NCI-H1048 (cell line): ENCODE results near the gene TDRD9.
"Not testable (repeated sequence)": the region's sequence is repeated elsewhere in the genome, so short reads cannot be mapped to it uniquely, and the experiment has no call there.

ENCODE experiments used
- DNase-seq: peaks from one replicate; lab custom pipeline; 2025; lab: John Stamatoyannopoulos, UW

TDRD9 gene, protein sequence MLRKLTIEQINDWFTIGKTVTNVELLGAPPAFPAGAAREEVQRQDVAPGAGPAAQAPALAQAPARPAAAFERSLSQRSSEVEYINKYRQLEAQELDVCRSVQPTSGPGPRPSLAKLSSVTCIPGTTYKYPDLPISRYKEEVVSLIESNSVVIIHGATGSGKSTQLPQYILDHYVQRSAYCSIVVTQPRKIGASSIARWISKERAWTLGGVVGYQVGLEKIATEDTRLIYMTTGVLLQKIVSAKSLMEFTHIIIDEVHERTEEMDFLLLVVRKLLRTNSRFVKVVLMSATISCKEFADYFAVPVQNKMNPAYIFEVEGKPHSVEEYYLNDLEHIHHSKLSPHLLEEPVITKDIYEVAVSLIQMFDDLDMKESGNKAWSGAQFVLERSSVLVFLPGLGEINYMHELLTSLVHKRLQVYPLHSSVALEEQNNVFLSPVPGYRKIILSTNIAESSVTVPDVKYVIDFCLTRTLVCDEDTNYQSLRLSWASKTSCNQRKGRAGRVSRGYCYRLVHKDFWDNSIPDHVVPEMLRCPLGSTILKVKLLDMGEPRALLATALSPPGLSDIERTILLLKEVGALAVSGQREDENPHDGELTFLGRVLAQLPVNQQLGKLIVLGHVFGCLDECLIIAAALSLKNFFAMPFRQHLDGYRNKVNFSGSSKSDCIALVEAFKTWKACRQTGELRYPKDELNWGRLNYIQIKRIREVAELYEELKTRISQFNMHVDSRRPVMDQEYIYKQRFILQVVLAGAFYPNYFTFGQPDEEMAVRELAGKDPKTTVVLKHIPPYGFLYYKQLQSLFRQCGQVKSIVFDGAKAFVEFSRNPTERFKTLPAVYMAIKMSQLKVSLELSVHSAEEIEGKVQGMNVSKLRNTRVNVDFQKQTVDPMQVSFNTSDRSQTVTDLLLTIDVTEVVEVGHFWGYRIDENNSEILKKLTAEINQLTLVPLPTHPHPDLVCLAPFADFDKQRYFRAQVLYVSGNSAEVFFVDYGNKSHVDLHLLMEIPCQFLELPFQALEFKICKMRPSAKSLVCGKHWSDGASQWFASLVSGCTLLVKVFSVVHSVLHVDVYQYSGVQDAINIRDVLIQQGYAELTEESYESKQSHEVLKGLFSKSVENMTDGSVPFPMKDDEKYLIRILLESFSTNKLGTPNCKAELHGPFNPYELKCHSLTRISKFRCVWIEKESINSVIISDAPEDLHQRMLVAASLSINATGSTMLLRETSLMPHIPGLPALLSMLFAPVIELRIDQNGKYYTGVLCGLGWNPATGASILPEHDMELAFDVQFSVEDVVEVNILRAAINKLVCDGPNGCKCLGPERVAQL (N-terminal part only)

GRCh38 chr14:103928011-103928890 lies at the start of gene TDRD9:
TSS of gene TDRD9 (plus strand) at chr14:103928456. CDS start at chr14:103928510, 54 bp downstream.
- no peak for DNase-seq

- DNase-seq = no peak
These were observed 49.1 kb upstream of the TDRD9 start for GRCh38 chr14:103879118-103879569.

- no peak for DNase-seq
These were observed 48.5 kb upstream of the TDRD9 start for GRCh38 chr14:103879570-103880347.

DNA sequence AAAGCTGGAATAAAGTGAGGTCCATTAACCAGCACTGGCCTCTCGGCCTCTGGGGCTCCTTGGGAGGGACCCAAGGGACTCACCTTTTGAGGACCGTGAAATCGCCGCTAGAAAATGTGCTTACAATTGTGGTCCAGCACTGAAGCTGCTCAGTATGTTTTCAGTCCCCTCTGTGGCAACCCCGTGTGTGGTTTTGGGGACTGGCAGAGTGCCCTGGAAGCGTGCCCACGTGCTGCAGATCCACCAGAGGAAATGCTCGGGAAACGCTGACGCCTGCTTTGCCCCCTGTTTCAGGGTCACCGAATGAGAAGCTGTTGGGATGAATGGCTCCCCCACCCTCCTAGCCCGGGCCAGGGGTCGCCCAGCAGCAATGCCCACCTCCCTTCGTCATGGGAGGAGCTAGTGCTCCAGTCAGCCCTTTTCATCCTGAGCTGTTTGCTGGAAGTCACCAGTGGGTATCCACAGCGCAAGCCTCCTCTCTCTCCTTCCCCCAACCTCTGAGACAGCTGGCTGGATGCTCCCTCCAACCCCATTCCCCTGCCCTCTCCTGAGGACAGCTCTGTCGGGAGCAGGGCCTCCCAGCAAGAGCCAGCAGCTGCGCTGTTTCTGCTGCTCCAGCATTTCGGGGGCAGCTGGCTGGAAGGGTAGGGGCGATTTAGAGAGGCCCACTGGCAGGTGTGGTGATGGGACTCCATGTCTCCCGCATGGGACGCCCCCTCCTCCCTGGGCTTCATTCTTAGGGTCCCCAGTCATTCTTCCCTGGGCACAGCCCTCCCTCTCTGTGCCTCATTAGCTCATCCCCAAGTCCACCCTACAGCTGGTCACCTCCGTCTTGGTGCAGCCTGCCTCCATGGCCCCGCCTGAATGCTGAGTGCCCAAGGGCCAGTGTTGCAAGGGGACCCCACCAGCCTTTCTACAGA lies 47.6 kb upstream of the TDRD9 start:
- DNase-seq = no peak

DNA sequence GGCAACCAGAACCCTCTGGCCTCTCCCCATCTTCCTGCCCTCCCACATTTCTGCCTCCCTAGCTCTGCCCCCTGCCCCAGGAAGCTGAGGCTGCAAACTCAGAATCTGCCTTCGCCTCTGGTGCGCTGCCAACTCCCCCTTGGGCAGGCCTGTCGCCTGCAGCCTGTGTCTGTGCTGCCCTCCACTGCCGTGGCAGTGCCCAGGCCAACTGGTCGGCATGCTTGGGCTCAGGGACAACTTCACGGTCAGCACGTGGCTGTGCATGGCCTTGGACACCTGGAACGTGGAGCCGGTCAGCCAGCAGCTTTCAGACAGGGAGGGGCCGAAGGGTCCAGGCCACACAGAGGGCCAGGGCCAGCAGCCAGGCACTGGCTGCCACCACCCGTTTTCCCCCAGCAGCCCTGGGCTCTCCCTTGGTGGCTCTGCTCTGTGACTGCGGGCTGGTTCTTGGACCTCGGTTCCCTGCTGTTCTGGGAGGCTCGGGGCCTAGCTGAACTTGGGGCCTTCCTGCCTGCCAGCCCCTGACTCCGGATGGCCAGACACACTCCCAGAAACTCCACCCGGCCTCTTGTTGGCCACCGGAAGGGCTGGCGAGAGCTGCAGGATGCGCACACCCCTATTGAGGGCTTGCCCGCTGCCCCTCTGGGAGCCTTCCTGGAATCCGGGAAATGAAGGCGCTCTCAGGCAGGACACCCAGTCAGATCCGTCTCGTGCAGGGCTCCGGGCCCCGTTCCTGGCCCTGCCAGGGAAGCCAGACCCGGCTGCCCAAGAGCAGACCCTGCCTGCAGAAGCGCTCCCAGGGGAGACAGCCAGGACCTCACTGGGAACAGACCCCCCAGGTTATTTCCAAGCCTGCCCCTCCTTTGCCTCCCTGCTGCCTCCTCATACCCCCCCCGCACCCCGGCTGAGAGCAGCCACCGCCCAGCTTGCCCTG lies 46.7 kb upstream of the TDRD9 start:
- DNase-seq = no peak

DNA sequence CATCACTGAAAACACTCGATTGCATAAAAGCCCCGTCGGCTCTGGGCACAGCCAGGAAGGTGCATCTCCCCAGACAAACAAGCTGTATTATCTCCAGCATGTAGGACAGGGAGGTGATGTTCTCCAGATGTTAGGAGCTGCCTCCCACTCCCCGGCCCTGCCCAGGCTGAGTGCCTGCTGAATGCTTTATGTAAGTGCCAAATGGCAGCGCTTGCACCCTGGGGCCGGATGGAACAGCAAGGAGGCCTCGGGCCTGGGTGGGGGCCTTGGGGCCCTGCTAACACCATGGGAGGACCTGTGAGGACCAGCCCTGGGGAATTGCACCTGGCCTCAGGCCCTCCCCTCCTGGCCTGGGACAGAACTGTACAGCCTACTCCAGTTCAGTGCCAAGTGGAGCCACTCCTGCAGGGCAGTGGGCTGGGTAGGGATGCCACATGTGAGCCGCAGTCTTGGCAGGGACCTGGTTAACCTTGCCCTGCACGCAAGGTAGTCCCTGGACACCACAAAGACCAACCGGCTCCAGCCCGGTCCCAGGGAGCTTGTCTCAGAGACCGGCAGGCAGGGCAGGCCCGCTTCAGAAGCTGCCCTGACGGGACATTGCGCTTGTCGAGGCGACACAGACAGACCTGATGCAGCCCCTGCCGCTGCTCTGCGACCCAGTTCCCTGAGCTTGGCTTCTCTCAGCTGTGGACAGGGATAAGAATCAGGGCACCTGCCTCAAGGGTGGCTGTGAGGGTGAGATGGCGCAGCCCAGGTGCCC lies 45.6 kb upstream of the TDRD9 start:
- DNase-seq = no peak

DNA sequence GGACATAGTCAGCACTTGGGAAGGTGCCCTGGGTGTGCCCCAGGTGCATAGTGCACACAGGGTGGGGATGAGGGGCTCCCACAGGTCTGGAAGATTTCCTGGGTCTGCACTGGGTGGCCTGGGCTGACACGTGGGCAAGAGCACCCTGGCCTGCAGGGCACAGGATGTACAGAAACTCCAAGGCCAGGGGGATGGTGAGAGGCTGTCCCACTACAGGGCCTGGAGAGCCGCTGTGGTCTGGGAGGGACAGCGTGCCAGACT lies 45.1 kb upstream of the TDRD9 start:
- DNase-seq = no peak

- no peak for DNase-seq
These were observed 43.4 kb upstream of the TDRD9 start for GRCh38 chr14:103884854-103885253.

- no peak for DNase-seq
These were observed 42.7 kb upstream of the TDRD9 start for GRCh38 chr14:103885509-103885932.

- DNase-seq = no peak
These were observed 41.7 kb upstream of the TDRD9 start for GRCh38 chr14:103886304-103887169.

- no peak for DNase-seq
These were observed 41.1 kb upstream of the TDRD9 start for GRCh38 chr14:103887170-103887501.

DNA sequence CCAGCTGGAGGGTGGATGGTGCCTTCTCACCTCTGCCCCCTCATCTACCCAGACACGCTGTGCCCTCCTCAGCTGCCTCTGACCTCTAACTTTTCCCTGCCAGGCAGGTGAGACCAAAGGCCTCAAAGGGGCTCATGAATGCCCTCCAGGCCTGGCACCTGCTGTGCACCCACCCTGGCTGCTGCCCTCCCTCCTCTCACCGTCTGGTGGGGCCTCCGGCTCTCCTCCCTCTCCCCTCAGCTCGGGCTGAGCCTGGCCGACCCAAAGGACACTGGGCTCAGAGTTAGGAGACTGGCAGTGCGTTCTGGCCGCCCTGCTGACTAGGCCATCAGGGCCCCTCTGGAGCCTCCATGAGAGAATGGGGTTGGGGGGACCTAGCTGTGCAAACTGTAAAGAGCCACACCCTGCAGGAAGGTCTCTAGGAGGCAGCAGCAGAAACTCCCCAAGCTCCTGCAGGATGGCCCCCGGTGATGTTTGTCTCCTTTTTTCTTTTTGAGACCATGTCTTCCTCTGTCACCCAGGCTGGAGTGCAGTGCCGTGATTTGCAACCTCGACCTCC lies 40.6 kb upstream of the TDRD9 start:
- DNase-seq = no peak

GRCh38 chr14:103889002-103889312 lies 39.3 kb upstream of the TDRD9 start:
- DNase-seq = not testable (repeated sequence)

DNA sequence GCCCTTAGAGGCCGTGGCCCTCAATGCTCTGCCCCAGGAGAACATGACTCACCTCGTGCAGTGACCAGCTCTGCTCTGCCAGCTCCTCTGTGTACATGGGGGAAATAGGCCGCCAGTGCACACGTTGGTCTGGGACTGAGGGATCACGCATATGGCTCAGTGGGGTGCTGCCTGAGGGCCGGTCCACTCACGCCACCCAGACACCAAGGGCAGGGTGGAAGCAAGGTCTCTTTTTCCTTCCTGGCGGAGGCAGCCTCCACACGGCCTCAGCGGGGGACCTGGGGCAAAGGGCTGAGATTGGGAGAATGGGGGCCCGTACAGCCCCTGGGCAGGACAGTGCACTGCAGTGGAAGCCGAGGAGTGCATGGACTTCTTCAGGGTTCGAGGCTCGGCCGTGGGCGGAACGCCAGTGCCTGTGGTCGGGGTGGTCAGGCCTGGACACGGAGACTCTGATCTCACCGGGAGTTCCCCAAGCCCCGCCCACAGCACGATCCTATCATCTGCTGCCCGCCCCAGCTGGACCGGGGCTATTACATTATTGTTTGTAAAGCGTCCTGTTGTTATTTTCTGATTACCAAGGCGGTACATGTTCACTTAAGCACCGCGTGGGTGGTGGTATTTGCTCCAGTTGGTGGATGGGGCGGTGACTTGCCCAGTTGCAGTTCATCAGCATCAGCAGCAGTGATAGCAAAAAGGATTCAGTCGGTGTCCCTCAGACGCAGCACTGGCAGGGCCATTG lies 38.8 kb upstream of the TDRD9 start:
- no peak for DNase-seq

GRCh38 chr14:103890052-103890371 lies 38.2 kb upstream of the TDRD9 start:
- DNase-seq = no peak
